ENCODE data around the gene ARHGAP42.

GRCh38 chr11:100978939-100979338, 291.9 kb downstream of the ARHGAP42 start:
- TF ChIP-seq POLR2A (IDR thresholded peaks at IDR 0.05) (no peak), EP300 (IDR thresholded peaks at IDR 0.05) (no peak), CTCF (IDR thresholded peaks at IDR 0.05) (no peak), POLR2AphosphoS5 (IDR thresholded peaks at IDR 0.05) (no peak)

Measured in stomach (tissue), 4 donors.